GM12878 (cell line): ENCODE data around the gene KTI12. TPM values are rescaled to one million over a fixed set of nuclear protein-coding genes. Genes with fewer than 3 reads are reported as not detected.

ENCODE experiments used
- ATAC-seq: fragments of 200-7000 bp; cut with Tn5 transposase; 3 replicates; pipeline ENCODE4 v1.9.1; 2020; ENCODE audit warnings: mild to moderate bottlenecking, moderate library complexity
- BruUV-seq: library from RNA; stranded (reverse); fragments of 400-500 nt; replicated peaks from 2 replicates; lab custom pipeline; 2021; lab: Mats Ljungman, UMichigan
- CTCF ChIA-PET: fragments of 300-600 bp; sonication (Branson Sonifier 250); formaldehyde crosslinking; extraction: SDS; loops from one replicate; lab custom pipeline; 2021; ENCODE audit warnings: inconsistent platforms; lab: Yijun Ruan, JAX
- POLR2A ChIA-PET: fragments of 350-600 bp; formaldehyde crosslinking; extraction: SDS; loops from one replicate; lab custom pipeline; 2021; ENCODE audit warnings: inconsistent platforms; lab: Charles Lee
- RAD21 ChIA-PET: fragments of 300-600 bp; sonication (Branson Sonifier 250); formaldehyde crosslinking; loops from one replicate; lab custom pipeline; 2023; ENCODE audit warnings: antibody characterized with exemption; ENCODE audit not compliant: unreplicated experiment; lab: Charles Lee
- SMC1A ChIA-PET: fragments of 300-600 bp; sonication (Branson Sonifier 250); formaldehyde crosslinking; loops from one replicate; lab custom pipeline; 2023; ENCODE audit not compliant: unreplicated experiment, uncharacterized antibody; lab: Charles Lee
- DNase-seq: peaks from one replicate; pipeline ENCODE4 v3.0.0-alpha.2; 2011; ENCODE audit warnings: low read depth, low spot score
- FAIRE-seq: peaks from 3 replicates; lab custom pipeline; 2011; peaks lifted over from hg19 to GRCh38; lab: Jason Lieb, UNC
- H2AFZ ChIP-seq: 2 replicates; pipeline ENCODE4 v1.6.0; 2011; ENCODE audit warnings: low read depth, low read length, control low read depth; ENCODE audit not compliant: control insufficient read depth
- H3K27ac ChIP-seq: 2 replicates; pipeline ENCODE4 v1.5.1; 2011; ENCODE audit warnings: control low read depth; ENCODE audit not compliant: control insufficient read depth, insufficient read depth
- H3K27me3 ChIP-seq, 2 experiments: replicated peaks in 1 of 2; 2 replicates each; pipeline versions ENCODE4 v1.6.0 to v1.6.1; 2011; ENCODE audit warnings: low read length in 1 of 2; ENCODE audit not compliant: control insufficient read depth in 2 of 2, insufficient read depth in 2 of 2
- H3K36me3 ChIP-seq, 2 experiments: 2 replicates each; pipeline ENCODE4 v1.5.1; 2011; ENCODE audit warnings: low read length in 1 of 2; ENCODE audit not compliant: control insufficient read depth in 2 of 2, insufficient read depth in 2 of 2
- H3K4me1 ChIP-seq: 2 replicates; pipeline ENCODE4 v1.6.1; 2011; ENCODE audit warnings: mild to moderate bottlenecking, low read length, moderate library complexity, mixed read lengths; ENCODE audit not compliant: control insufficient read depth, insufficient read depth
- H3K4me2 ChIP-seq: 2 replicates; pipeline ENCODE4 v1.6.0; 2011; ENCODE audit warnings: control low read depth; ENCODE audit not compliant: control insufficient read depth, insufficient read depth
- H3K4me3 ChIP-seq: fragments of 200-600 bp; sonication (generic); 2 replicates; pipeline ENCODE4 v1.5.1; 2016
- H3K79me2 ChIP-seq: 2 replicates; pipeline ENCODE4 v1.6.0; 2011; ENCODE audit warnings: low read length; ENCODE audit not compliant: control insufficient read depth, insufficient read depth
- H3K9ac ChIP-seq: 2 replicates; pipeline ENCODE4 v1.8.0; 2011; ENCODE audit warnings: low read length, control low read depth, mixed read lengths; ENCODE audit not compliant: control insufficient read depth, insufficient read depth
- H3K9me3 ChIP-seq: replicated peaks from 3 replicates; pipeline ENCODE4 v1.5.1; 2011; ENCODE audit warnings: mild to moderate bottlenecking, low read length; ENCODE audit not compliant: control insufficient read depth, insufficient read depth
- H4K20me1 ChIP-seq: 2 replicates; pipeline ENCODE4 v1.6.0; 2011; ENCODE audit not compliant: control insufficient read depth, insufficient read depth
- KDM1A ChIP-seq: fragments of 200-600 bp; sonication (generic); IDR thresholded peaks from 2 replicates; pipeline ENCODE4 v1.6.1; 2016; ENCODE audit warnings: borderline replicate concordance
- PAX8 ChIP-seq: fragments of 450-650 bp; IDR thresholded peaks from 2 replicates; pipeline ENCODE4 v1.6.1; 2017; ENCODE audit warnings: mild to moderate bottlenecking, moderate library complexity
- WGBS: methylation state at CpG from one replicate; pipeline ENCODE4 v1.1.6; 2016; ENCODE audit warnings: low lambda C conversion rate; ENCODE audit not compliant: insufficient replicate concordance, insufficient coverage; ENCODE audit errors: missing lambda C conversion rate; 5-methylcytosine and 5-hydroxymethylcytosine counted together
- in situ Hi-C: fragments of 300-500 bp; cut with MboI; formaldehyde crosslinking; loops from 9 replicates; pipeline ENCODE4 v1.14.3; 2018; ENCODE audit warnings: mixed read lengths
- intact Hi-C: fragments of 100-400 bp; cut with micrococcal nuclease; formaldehyde crosslinking; loops from one replicate; pipeline ENCODE4 v1.14.2; 2022; ENCODE audit not compliant: unreplicated experiment
- polyA plus RNA-seq, 11 experiments: library from polyadenylated mRNA; depleted of rRNA in 4 of 11; unstranded in 6 of 11; stranded (reverse) in 5 of 11; fragments of >200 nt; fragmentation: Nextera tagmentation in 4 of 11; fragmentation: Illumina TruSeq in 1 of 11; extraction: Ambion mirVana in 4 of 11; extraction: Trizol in 1 of 11; gene quantifications; 1 replicate in 1 of 11; 2 replicates in 10 of 11; pipeline versions ENCODE4 v1.2.1 to v1.2.3, GENCODE V29; 2011 to 2016; ENCODE audit warnings: inconsistent platforms in 2 of 11, missing spikeins in 2 of 11, low read depth in 1 of 11
- total RNA-seq, 4 experiments: library from RNA; depleted of rRNA in 3 of 4; stranded (reverse); fragments of >200 nt in 3 of 4; fragmentation: Illumina TruSeq in 1 of 4; extraction: Trizol in 1 of 4; gene quantifications; 2 replicates each; pipeline versions ENCODE4 v1.2.1 to v1.2.3, GENCODE V29; 2013 to 2021
- TF ChIP-seq, protein P1 (sequence below): fragments of 450-650 bp; IDR thresholded peaks from 2 replicates; pipeline ENCODE4 v1.6.1; 2016; ENCODE audit warnings: mild to moderate bottlenecking, moderate library complexity, borderline replicate concordance

KTI12 gene
- total and polyA plus RNA-seq, 10 of the 15 experiments (the other 5 are each of a cell fraction or from before 2014, with no cell fraction given), result 2.7 to 32.4 (median 17.6) TPM

DNA sequence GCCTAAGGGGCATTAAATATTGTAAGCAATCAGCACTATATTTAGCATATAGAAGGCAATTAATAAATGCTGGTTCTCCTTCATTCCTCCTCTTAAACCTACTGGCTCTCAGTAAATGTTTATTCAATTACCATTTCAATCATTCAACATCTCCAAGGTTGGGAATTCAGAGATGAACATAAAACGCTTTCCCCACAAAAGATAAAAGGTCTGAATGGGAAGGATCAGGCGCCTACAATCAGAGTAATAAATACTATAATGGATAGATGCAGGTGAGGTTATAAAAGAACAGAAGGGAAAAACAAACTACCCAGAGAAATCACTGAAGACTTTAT, 407 bp upstream of the KTI12 start:
- Histone ChIP-seq H3K79me2 (peaks cover 40% of the 10 kb centered on the region), H3K9me3 (no peaks in the 10 kb centered on the region), H2AFZ (peak overlapping the region; percentile 85), H4K20me1 (no peaks in the 10 kb centered on the region), H3K27ac (peak overlapping the region; percentile 83), H3K4me2 (peak overlapping the region; percentile 68), H3K4me1 (peaks cover 12% of the 10 kb centered on the region), H3K36me3 (peaks cover 0 to 5% of the 10 kb centered on the region in 2 experiments; a peak in 1 of 4 replicates), H3K27me3 (no peaks in the 10 kb centered on the region), H3K9ac (no peak overlapping the region), H3K4me3 (peak overlapping the region; percentile 78; the same call in 1 of the 2 replicates)
- DNase-seq (no peak), ATAC-seq (no peak), FAIRE-seq (no peak)
- 65% methylated on average over 2 of the region's 2 CpGs for WGBS
- ChIA-PET SMC1A (interaction anchor here (1.1 to 3.6 kb wide), 2 partner anchors 16 to 22 kb away, joined by 5 to 13 read pairs; partner anchors contain the start of gene BTF3L4), RAD21 (interaction anchor here (1.1 to 1.3 kb wide), 2 partner anchors 156 to 331 kb away, joined by 3 to 4 read pairs; partner anchors contain the start of gene NRDC), CTCF (interaction anchor here (1.4 to 1.5 kb wide), 2 partner anchors 21 to 137 kb away, joined by 7 to 10 read pairs; partner anchors contain the start of genes BTF3L4 and TXNDC12), POLR2A (interaction anchor here (1.3 to 6.0 kb wide), 4 partner anchors 20 to 274 kb away, joined by 3 to 37 read pairs (median 5); partner anchors contain the start of genes BTF3L4 and TXNDC12)
- in situ Hi-C loops (no loop called here), intact Hi-C loops (no loop called here)
- TF ChIP-seq PAX8, result 0 out of 2 replicates have a peak, but pooled peaks have one; percentile 36
- TF ChIP-seq, protein P1, sequence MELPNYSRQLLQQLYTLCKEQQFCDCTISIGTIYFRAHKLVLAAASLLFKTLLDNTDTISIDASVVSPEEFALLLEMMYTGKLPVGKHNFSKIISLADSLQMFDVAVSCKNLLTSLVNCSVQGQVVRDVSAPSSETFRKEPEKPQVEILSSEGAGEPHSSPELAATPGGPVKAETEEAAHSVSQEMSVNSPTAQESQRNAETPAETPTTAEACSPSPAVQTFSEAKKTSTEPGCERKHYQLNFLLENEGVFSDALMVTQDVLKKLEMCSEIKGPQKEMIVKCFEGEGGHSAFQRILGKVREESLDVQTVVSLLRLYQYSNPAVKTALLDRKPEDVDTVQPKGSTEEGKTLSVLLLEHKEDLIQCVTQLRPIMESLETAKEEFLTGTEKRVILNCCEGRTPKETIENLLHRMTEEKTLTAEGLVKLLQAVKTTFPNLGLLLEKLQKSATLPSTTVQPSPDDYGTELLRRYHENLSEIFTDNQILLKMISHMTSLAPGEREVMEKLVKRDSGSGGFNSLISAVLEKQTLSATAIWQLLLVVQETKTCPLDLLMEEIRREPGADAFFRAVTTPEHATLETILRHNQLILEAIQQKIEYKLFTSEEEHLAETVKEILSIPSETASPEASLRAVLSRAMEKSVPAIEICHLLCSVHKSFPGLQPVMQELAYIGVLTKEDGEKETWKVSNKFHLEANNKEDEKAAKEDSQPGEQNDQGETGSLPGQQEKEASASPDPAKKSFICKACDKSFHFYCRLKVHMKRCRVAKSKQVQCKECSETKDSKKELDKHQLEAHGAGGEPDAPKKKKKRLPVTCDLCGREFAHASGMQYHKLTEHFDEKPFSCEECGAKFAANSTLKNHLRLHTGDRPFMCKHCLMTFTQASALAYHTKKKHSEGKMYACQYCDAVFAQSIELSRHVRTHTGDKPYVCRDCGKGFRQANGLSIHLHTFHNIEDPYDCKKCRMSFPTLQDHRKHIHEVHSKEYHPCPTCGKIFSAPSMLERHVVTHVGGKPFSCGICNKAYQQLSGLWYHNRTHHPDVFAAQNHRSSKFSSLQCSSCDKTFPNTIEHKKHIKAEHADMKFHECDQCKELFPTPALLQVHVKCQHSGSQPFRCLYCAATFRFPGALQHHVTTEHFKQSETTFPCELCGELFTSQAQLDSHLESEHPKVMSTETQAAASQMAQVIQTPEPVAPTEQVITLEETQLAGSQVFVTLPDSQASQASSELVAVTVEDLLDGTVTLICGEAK, result peak; percentile 75; the same call in 1 of the 2 replicates
- no peak for TF ChIP-seq KDM1A
- no TSS peak for BruUV-seq
